Fibroblast of skin of right quadriceps (primary cell): ENCODE results near the gene CUL7.

ENCODE experiments used
- DNase-seq: peaks from one replicate; pipeline ENCODE4 v3.0.0-alpha.2; 2013

Gene CUL7

DNA sequence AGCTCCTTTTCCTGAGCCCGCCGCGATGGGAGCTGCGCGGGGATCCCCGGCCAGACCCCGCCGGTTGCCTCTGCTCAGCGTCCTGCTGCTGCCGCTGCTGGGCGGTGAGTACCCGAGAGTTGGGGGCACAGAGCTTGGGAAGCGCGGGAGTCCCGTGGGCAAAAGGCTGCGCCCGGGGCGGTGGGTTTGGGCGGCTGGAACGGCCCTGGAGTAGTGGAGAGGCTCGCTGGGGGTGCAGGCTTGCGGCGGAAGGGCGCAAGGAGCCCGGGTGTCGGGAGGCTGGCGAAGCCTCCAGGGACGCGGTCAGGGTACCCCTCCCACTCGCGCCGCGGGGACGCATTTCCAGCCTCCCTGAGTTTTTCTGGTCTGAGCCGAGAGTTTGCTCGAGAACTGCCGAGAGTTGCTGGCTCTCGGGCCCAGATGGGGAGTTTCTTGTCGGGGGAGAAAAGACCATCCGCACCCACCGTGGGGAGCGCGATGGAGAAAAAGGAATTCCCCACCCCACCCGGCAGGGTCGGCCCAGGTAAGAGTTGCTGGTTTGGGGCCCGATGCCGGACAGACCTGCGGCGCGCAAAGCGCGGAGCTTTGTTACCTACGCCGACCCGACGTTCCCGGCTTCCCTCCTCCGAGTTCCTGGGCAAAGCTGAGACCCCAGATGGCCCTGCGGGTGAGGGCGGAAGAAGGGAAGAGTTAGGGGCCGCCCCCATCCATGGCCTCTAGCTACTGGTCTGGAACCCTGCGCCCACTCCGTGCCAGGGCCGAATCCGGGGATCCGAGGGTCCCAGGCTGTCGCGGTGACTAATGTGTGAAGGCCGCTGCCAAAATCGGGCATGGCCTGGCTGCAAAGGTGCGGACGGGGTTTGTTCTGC lies 23.0 kb upstream of the CUL7 start:
- peak; percentile 55 for DNase-seq

DNA sequence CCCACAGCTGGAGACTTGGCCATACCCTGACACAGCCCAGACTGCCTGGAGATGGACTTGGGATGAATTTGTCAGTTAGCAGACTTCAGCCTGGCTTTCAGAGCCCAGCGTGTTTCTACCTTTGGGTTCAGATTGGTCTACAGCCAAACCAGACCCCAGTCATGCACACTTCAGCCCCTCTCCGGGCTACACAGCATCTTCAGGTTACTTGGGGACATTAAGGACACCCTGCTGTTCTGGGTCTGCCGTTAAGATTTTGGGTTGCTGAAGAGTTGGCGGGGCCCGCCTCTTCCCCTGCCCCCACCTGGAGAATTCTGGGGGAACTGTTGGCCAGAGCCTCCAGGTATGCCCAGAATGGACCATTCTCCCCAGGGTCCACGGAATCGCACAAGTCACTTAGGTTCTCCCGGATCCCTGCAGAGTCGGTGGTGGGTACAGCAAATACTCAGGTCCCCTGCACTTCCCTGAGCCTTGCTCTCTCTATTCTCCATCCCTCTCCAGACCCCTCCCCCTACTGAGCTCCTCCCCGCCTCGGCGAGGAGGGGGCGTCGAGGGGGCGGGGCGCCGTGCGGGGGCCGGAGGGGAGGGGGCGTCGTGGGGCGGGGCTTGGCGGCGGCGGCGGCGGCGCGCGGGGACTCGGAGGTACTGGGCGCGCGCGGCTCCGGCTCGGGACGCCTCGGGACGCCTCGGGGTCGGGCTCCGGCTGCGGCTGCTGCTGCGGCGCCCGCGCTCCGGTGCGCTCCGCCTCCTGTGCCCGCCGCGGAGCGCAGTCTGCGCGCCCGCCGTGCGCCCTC lies 22.2 kb upstream of the CUL7 start, which contains the start of gene PTK7:
TSS of gene PTK7 (plus strand) at position 645 of the 794 bp plus-strand sequence. CDS start 175 bp downstream, outside the sequence.
- DNase-seq, result peak; percentile 82

DNA sequence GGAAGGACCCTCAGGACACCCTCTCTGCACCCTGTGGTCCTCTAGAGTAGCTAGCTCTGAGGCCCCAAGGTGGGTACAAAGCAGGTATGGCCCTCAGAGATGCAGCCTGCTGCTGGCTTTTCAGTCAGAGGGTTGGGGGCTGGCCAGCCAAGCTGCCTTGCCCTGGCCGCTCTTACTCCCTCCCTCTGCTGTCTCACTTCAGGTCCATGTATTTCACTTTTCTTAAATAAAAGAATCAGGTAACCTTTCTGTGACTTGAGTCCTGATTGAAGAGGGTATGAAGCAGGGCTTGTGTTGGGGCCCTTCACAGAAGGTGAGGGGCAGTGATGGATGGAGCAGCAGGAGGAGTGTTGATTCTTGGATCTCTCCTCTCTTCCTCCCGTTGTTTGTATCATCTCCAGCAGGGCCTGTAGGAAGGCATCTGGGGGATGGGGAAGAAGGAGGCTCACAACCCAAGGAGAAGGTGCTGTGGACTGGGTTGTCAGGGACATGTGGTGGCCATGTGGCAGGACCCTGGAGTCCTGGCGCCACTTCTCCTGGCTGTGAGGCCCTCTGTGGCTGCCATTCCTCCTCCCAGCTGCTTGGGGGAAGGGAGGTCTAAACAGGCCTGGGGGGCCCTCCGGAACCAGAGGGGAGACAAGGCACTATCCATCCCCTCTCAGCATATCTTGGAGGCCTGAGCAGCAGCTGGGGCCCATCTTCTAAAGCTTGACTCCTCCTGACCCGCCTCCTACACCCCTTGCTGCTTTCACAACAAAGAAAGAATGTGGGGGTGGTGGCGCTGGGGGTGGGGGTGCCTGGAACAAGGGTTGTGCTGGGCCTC lies 21.4 kb upstream of the CUL7 start:
- peak; percentile 83 for DNase-seq

DNA sequence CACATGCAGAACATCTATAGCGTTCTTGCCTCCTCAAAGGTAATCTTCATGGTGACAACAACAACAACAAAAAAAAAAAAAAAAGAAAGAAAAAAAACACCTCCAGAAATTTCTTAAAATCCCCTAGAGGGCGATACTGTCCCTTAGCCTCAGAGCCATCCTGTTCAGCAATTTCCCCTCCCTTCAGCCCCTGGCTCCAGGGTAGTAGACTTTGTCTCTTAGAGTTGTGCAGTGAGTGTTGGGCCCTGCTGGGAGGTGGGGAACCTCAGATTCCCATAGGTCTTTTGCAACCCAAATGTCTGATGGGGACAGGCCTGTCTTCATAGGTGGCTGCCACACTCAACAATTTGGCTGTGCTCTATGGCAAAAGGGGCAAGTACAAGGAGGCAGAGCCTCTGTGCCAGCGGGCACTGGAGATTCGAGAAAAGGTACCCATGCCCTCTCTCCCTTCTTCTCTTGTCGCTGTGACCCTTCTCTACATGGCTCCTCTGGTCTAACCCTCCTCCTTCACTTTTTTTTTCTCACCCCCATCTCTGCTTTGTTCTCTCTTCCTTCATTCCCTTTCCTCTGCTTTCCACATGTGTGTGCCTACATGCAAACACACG lies 16.5 kb upstream of the CUL7 start:
- peak; percentile 71 for DNase-seq

DNA sequence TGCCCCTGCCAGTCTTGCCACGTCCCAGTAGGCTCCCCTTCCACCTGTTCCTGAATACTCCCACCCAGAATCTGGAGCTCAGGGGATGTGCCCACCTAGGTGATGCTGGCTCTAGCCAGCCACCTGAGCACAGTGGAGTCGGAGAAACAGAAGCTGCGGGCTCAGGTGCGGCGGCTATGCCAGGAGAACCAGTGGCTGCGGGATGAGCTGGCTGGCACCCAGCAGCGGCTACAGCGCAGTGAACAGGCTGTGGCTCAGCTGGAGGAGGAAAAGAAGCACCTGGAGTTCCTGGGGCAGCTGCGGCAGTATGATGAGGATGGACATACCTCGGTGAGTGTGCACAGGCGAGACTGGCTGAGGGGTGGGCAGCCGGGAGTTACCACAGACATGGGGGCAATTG lies 9.2 kb upstream of the CUL7 start:
- DNase-seq, result no peak

DNA sequence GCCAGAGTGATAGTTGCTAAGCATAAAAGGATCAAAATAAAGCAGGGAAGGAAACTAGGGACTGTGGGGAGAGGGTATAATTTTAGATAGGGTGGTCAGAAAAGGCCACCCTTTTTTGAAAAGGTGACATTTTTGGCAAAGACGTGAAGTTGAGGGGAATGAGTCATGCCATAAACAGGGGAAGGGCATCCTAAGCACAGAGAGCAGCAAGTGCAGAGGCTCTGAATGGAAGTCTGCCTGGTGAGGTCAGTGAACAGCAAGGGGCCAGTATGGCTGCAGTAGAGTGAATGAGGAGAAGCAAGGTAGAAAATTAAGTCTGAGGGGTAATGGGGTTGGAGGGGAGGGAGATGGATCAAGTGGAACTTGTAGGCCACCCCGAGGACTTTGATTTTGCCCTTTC lies 8.2 kb upstream of the CUL7 start:
- no peak for DNase-seq

DNA sequence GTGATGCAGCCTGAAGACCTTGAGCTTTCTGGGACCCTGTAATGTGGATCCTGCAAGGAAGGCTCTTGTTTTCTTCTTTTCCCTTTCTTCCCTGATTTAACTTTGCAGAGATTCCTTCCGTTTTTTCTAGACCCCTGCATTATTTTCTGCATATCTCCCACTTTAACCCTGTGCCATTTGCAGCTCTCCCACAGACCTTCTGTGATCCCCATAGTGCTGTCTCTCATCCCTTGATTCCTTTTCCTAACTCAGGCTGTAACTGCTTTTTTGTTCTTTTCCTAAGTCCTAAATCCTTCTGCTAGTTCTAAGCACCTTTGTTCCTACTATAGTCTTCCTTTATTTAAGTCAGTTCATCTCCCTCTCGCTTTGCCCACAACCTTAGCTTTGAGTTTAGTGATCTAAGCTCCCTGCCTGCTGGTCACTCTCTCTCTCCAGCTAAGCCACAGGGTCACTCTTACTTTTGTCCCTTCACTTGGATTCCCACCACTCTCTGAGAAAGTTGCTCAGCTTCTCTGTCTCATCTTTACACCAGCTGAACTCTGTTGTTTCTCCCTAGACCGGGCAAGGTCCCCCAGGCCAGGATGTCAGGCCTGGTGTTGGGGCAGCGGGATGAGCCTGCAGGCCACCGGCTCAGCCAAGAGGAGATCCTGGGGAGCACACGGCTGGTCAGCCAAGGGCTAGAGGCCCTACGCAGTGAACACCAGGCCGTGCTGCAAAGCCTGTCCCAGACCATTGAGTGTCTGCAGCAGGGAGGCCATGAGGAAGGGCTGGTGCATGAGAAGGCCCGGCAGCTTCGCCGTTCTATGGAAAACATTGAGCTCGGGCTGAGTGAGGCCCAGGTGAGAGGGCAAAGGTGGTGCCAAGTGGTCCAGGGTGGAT lies 7.3 kb upstream of the CUL7 start:
- no peak for DNase-seq

DNA sequence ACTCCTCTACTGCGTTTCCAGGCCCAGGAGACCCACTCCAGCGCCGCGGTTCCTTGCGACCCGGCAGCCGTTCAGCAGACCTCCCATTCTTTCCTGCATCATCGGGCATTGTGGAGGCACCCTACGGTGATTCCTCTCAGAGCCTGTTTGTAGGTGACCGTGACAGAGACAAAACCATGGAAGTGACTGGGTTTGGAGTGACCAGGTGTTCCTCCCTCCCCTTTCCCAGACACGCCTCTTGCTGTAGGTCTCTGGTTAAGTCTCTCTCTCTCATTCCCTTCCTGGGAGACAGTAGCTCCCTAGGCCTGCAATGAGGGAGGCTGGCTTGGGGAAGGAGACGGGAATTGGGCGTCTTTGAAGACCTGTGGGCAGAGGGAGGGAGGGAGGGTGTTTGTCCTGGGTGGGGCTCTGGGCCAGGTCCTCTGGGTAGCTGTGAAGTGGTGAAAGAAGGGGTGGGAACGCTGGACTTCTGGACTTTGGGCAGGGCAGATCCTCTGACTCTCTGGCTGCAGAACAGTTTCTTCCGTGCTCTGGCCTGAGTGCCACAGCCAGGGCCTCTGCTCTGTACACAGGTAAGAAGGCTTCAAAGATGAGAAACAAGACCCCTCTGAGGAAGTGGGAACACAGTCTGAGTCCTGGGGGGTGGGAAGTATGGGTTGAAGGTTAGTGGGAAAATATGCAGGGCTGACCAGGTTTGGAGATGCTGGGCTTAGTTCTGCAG lies 6.5 kb upstream of the CUL7 start:
- DNase-seq, result no peak

DNA sequence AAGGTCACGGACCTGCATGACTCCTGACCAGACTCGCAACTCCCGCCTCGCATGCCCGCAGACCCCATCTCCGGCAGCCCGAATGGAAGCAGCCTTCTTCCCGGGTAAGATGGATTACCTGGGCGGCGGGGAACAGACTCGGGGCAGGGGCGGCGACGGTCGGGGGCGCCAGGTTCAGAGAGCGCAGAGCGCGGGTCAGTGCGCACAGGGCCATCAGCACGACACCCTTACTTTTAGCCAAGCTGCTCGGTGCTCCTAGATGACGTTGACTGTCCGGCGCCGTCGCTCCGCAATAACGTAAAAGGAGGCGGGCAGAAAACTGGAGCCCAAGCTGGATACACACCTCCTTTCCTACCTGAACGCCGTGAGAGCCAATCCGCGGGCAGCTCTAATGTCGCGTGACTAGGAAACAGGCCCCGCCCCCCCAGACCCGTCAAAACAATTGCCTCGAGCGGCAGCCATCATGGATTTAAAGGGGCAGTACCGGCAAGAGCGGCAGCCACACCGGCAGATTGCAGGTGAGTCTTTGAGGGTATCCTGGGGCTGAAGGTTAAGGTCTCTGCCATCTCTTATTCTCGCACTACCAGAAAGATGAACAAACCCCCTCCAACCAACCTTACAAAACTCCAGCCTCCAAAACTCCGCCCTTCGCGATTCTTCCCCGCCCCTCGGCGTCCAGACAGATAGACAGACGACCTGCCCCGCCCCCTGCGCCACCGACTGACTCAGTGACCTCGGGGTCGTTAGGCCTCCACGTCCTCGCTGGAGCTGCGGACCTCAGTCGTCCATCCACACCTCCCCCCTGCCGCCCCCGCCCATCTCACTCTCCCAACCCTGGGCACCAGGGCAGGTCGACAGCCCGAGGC lies 5.8 kb upstream of the CUL7 start, which contains the start of the genes KLC4 and MRPL2:
TSS of gene KLC4 (plus strand) at position 464 of the 866 bp plus-strand sequence. CDS start 1,705 bp downstream, outside the sequence.
TSS of gene MRPL2 (minus strand) at position 267 of the 866 bp plus-strand sequence. CDS start at position 214, 53 bp downstream.
- peak; percentile 98 for DNase-seq

DNA sequence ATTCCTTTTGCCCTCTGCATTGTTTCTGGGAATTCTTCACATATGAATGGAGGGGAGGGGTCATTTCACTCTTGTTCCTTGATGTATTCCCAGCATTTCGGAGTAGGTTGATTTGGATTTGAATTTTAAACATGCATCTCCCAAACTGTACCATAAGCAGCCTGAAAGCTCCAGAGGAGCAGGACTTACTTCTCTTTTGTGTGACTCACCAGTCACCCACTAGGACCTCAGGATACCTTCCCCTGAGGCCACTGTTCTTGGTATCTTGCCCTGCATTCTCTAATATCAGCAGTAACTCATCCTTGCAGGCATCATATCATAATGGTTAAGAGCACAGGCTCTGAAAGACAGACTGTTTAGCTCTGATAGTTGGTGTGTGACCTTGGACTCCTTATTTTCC lies 4.9 kb upstream of the CUL7 start:
- DNase-seq, result no peak

DNA sequence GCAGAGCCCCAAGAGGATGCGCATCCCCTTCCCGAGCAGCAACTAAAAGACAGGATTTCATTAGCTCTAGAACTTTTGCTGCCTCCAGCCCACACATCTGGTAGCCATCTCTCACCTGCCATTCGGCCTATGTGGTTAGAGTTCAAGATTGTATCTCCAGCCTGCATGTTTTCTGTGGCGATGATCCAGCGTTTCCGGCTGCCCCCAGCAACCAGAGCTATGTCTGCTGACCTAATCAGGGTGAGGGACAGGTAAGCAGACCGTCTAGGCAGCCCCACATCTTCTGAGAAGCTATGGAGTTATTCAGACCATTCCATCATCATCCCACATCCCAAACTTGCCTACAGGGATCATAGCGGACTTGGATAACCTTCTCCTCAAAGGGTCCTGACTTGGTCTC lies 2.3 kb upstream of the CUL7 start:
- DNase-seq, result no peak

DNA sequence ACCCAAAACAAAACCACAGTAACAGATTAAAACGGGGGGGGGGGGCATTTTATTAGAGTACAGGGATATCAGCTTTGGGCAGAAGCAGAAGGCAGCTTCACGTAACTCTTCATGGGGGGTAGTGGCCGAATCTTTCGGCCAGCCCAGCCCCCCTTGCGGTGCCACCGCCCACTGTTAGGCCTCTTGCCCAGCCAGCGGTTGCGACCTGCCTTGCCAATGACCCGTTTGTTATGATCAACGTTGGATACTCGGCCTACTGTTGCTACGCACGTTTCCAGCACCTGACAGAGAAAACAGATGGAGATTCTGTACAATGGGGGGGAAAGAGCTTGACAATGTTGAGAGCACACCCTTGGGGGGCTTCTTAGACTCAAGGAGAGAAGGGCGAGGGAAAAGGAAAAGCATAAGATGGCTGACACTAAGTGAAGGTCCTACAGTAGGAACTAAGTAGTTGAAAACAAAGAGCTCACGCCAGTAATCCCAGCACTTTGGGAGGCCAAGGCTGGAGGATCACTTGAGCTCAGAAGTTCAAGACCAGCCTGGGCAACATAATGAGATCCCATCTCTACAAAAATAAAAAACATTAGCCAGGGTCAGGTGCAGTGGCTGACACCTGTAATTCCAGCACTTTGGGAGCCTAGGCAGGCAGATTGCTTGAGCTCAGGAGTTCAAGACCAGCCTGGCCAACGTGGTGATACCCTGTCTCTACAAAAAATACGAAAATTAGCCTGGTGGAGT lies 724 bp upstream of the CUL7 start:
- DNase-seq, result no peak

DNA sequence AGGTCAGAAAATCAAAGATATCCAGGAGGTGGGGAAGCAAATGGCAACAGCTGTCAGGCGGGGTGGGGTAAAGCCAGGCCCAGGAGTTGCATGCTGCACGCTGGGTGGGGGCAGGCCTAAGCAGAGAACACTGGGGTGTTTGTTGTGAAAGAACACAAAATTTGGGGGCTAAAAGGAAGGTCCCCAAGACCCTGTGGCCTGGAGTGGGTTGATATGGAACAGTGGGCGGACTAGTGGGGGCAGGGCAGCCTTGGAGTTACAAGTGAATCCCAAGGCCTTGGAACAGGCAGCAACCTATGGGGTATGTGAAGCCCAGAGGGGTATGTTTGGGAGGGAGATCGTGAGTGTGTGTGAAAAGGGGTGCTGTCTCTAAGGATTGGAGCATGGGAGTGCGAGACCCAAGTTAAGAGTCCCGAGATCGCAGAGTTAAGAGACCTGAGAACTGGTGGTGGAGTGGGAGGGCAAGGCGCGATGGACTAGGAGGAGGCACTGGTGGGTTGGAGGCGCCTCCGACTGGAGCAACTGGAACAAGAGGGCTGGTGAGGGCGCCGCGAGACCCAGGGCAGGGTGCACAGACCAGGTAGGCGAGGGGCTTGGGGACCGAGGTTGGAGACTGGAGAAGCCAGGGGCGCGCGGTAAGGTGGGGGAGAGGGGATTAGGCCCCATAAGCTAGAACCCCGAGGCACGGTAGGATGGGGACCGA lies 658 bp downstream of the CUL7 start:
- DNase-seq, result peak; percentile 34

DNA sequence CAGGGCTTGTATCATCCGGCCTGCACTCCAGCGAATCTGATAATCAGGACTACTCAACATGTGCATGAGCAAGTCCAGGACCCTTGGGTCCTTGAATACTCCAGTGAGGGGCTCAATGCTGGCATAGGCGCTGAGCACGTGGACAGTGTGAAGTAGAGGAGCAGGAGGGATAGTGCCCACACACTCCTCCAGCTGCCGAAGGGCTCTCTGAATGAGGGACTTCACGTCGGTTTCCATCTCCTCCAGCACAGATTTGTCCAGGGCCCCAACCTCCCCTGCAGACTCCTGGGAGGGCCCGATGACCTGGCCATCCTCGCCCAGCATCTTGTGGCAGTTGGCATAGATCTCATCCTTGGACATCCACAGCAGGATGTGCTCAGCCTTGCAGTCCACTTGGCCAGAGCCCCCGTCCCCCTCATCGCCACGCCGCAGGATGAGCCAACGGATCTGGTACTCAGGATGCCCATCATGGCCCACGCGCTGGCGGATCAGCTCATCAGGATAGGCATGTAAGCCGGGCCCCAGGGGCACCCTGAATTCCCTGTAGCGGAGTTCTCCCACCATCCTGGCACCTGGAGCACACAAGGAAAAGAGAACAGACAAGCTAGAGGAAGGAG lies 1.3 kb downstream of the CUL7 start:
- no peak for DNase-seq

DNA sequence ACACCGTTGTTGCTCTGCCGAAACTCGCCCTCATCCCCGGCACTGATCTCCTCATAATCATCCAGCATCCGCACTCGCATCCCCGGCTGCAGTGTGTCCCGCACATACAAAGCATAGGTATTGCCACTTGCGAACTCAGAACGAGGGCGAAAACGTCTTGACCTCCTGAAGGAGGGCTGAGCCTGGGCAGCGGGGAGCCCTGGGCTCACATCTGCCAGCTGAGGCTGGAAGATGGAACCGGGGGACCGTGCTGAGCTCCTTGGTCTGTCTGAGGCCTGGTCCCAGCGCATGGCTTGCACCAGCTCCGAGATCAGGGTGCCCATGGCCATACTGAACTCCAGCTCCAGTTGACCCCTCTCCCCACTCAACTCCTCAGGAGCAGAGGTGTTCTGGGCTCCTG lies 2.7 kb downstream of the CUL7 start:
- no peak for DNase-seq

DNA sequence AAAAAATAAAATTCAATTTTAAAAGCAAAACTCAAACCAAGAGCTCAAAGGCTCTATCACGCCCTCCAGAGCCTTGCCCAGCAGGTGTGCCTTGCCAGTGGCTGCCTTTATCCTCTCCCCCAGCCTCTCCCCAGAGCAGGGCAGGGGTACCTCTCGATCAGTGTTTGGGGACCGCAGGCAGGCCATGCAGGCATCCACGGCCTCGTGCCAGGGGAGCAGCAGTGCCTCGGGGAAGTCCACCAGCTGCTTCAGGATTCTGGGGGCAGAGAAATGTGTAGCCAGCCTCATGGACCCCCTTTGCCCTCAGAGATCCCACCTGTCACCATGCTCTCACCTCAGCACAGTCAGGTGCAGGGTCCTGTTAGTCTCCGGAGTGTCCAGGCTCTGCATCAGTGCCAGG lies 5.7 kb downstream of the CUL7 start:
- no peak for DNase-seq

DNA sequence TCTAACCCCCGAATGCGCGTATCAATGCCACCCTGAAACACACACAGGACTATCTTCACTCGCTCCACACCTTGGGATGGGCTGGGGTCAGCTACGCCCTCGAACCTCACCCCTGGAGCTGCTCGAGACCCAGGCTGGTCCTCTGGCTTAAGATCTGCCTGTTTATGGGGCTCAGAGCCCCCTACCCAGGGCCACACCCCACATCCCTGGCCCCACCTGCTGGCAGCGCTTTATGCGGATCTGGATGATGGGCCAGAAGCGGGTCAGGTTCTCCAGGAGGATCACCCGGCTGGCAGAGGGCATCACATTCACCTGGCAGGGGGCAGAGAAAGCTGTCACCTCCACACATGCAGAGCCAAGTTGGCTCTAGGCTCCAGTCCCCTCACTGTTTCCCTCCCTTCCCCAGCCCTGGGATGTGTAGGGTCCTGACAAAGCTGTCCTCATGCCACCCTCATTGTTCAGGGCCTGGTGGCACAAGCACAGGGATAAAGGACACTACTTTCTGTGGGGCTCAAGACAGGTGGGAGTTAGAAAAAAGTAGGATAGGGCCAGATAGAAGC lies 8.2 kb downstream of the CUL7 start:
- no peak for DNase-seq
